Vagina (tissue), 2 donors: ENCODE measurements around the gene SLC25A51. TPM values are rescaled to one million over a fixed set of nuclear protein-coding genes. Genes with fewer than 3 reads are reported as not detected.
A peak's percentile ranks its signal among the peaks of the same experiment; 100 is the strongest.

ENCODE experiments used
- DNase-seq, 2 donors: peaks; one replicate each; pipeline ENCODE4 v3.0.0-alpha.2; 2017; ENCODE audit errors: extremely low spot score in 2 of 2
- H3K27ac ChIP-seq: fragments of 200-600 bp; sonication (generic); one replicate; pipeline ENCODE4 v1.5.1; 2019
- H3K27me3 ChIP-seq: fragments of 200-600 bp; sonication (generic); one replicate; pipeline ENCODE4 v1.5.1; 2019
- H3K36me3 ChIP-seq, 2 donors: fragments of 200-600 bp; sonication (generic); one replicate each; pipeline ENCODE4 v1.5.1; 2017 to 2019
- H3K4me1 ChIP-seq: fragments of 200-600 bp; sonication (generic); one replicate; pipeline ENCODE4 v1.5.1; 2019
- H3K4me3 ChIP-seq, 2 donors: fragments of 200-600 bp; sonication (generic); 1 replicate in 1 of 2; 2 replicates in 1 of 2; pipeline ENCODE4 v1.5.1; 2016 to 2019
- H3K9me3 ChIP-seq: fragments of 200-600 bp; sonication (generic); one replicate; pipeline ENCODE4 v1.5.1; 2019
- POLR2A ChIP-seq, 2 donors: fragments of 450-650 bp; IDR thresholded peaks; one replicate each; pipeline ENCODE4 v1.6.1; 2017; ENCODE audit warnings: antibody characterized with exemption in 2 of 2, mild to moderate bottlenecking in 2 of 2, moderate library complexity in 2 of 2
- POLR2AphosphoS5 ChIP-seq, 2 donors: sonication (generic); formaldehyde crosslinking; IDR thresholded peaks; one replicate each; pipeline ENCODE4 v1.9.0; 2017; ENCODE audit warnings: antibody characterized with exemption in 2 of 2, mild to moderate bottlenecking in 2 of 2, low read depth in 1 of 2; ENCODE audit not compliant: insufficient read depth in 1 of 2
- intact Hi-C: fragments of 100-400 bp; cut with DNase I; formaldehyde crosslinking; loops from one replicate; pipeline ENCODE4 v1.15.1; 2023
- total RNA-seq: library from RNA; depleted of rRNA; stranded (reverse); fragments of >200 nt; gene quantifications from one replicate; pipeline ENCODE4 v1.2.3, GENCODE V29; 2016
- TF ChIP-seq, protein P1 (sequence below), 3 experiments: fragments of 450-650 bp in 2 of 3; fragments of 200-600 bp in 1 of 3; sonication (generic) in 1 of 3; IDR thresholded peaks; one replicate each; pipeline ENCODE4 v1.5.1; 2017 to 2019; ENCODE audit warnings: antibody characterized with exemption in 3 of 3, mild to moderate bottlenecking in 2 of 3, moderate library complexity in 2 of 3

SLC25A51 gene, protein sequence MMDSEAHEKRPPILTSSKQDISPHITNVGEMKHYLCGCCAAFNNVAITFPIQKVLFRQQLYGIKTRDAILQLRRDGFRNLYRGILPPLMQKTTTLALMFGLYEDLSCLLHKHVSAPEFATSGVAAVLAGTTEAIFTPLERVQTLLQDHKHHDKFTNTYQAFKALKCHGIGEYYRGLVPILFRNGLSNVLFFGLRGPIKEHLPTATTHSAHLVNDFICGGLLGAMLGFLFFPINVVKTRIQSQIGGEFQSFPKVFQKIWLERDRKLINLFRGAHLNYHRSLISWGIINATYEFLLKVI
- total RNA-seq = 26.0 TPM

DNA sequence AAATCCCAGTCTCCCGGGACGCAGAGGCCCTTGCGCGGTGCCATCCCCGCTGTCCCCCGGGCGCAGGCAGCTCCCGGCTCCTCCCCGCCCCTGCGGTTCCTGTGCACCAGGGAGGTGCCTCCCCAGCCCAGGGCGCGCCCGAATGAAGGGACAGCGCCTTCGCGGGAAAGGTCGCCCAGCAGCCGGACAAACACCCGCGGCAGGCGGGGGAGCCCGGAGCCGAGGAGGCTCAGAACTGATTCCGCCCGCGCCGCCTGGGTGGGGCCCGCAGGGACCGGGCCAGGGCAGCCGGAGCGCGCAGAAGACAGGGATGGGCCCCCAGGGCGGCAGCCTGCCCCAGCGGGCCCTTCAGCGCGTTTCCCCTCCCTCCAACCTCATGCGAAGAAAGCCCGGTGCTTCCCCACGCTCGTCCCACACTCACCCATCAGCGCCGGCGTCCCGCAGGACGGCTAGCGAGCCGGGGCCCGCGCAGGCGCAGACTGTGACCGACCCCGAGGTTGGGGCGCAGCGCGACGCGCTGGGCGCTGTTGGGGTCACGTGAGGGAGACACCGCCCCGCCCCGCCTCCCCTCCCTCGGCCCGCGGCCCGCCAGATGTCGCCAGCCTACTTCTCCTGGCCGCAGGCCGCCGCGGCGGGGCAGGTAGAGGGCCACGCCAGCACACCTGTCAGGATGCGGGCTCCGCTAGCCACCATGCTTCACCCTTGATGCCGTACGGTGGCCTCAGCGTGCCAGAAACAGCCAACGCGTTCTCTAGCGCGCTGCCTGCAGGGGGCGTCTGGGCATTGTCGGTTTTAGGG is at the start of gene SLC25A51:
TSS of gene SLC25A51 (minus strand) at position 481 of the 798 bp plus-strand sequence. CDS start 15,577 bp downstream, outside the sequence.
- peak in 1 of 2 donors; percentile 94 for DNase-seq
- Histone ChIP-seq H3K4me3 (peak within 1 kb of the TSS; percentile 90 to 94), H3K36me3 (peaks cover 0 to 8% of the 10 kb centered on the region in 2 donors), H3K4me1 (peaks cover 30% of the 10 kb centered on the region), H3K27ac (peak within 1 kb of the TSS; percentile 73), H3K9me3 (no peaks in the 10 kb centered on the region), H3K27me3 (no peaks in the 10 kb centered on the region)
- intact Hi-C loops = loop anchor here (10.0 kb wide), 2 partner anchors 119 to 511 kb away; partner anchors contain the start of gene EXOSC3
- TF ChIP-seq, protein P1, sequence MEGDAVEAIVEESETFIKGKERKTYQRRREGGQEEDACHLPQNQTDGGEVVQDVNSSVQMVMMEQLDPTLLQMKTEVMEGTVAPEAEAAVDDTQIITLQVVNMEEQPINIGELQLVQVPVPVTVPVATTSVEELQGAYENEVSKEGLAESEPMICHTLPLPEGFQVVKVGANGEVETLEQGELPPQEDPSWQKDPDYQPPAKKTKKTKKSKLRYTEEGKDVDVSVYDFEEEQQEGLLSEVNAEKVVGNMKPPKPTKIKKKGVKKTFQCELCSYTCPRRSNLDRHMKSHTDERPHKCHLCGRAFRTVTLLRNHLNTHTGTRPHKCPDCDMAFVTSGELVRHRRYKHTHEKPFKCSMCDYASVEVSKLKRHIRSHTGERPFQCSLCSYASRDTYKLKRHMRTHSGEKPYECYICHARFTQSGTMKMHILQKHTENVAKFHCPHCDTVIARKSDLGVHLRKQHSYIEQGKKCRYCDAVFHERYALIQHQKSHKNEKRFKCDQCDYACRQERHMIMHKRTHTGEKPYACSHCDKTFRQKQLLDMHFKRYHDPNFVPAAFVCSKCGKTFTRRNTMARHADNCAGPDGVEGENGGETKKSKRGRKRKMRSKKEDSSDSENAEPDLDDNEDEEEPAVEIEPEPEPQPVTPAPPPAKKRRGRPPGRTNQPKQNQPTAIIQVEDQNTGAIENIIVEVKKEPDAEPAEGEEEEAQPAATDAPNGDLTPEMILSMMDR (IDR thresholded peaks at IDR 0.05) = peak; percentile 61 to 97 (median 96)
- peak; percentile 62 to 83 for TF ChIP-seq POLR2AphosphoS5 (IDR thresholded peaks at IDR 0.05; ENCODE audit: insufficient read depth in 1 of 2, low read depth in 1 of 2)
- TF ChIP-seq POLR2A (IDR thresholded peaks at IDR 0.05) = no peak

DNA sequence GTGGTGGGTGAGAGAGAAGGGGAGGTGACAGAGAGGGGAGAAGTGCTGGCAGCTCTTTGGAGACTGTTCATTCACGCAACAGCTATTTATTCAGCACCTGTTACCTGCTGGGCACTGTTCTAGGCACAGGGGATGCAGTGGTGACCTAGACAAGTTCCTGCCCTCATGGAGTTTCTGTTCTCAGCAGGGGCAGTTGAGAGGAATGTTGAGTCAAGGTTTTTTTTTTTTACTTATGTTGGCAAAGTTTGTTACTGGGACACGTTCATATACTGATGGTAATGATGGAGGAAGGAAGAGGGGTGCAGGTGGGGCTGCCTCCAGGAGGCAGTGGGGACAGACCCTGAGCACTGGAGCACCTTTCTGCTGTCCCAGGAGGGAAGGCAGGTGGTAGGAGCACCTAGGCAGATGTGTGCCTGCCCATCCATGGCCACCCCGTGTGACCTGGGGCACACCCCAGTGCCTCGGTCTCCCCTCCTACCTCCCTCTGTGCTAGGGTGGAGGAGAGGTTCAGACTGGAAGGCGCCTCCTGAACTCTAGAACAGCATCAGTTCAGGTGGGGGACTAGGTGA is 49.4 kb upstream of the SLC25A51 start:
- Histone ChIP-seq H3K4me3 (no peak overlapping the region), H3K9me3 (no peaks in the 10 kb centered on the region), H3K4me1 (peaks cover 16% of the 10 kb centered on the region), H3K27ac (peak overlapping the region; percentile 26), H3K36me3 (no peaks in the 10 kb centered on the region), H3K27me3 (no peaks in the 10 kb centered on the region)
- intact Hi-C loops = no loop called here
- no peak for DNase-seq
- TF ChIP-seq POLR2A (IDR thresholded peaks at IDR 0.05) = no peak
- TF ChIP-seq, protein P1 (IDR thresholded peaks at IDR 0.05) = no peak
- TF ChIP-seq POLR2AphosphoS5 (IDR thresholded peaks at IDR 0.05; ENCODE audit: insufficient read depth in 1 of 2, low read depth in 1 of 2) = no peak

DNA sequence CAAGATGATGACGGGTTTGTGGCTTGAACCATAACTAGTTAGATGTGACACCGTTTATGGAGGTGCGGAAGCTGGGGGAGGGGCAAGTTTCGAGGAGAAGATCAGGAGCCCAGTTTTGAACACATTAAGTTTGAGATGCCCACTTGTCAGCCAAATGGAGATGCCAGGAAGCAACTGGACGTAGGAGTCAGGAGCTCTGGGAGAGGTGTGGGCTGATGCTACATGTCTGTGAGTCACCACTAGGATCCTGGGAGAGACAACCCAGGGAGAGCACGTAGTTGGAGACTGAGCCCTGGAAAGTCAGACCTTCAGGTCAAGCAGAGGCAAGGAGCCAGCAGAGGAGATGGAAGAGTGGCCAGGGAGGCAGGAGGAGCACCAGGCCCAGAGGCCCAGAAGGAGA is 48.8 kb upstream of the SLC25A51 start:
- intact Hi-C loops = no loop called here
- Histone ChIP-seq H3K27me3 (no peaks in the 10 kb centered on the region), H3K4me1 (peaks cover 22% of the 10 kb centered on the region), H3K27ac (no peak overlapping the region), H3K36me3 (no peaks in the 10 kb centered on the region), H3K9me3 (no peaks in the 10 kb centered on the region), H3K4me3 (no peak overlapping the region)
- no peak for TF ChIP-seq POLR2A (IDR thresholded peaks at IDR 0.05)
- TF ChIP-seq POLR2AphosphoS5 (IDR thresholded peaks at IDR 0.05; ENCODE audit: insufficient read depth in 1 of 2, low read depth in 1 of 2) = no peak
- TF ChIP-seq, protein P1 (IDR thresholded peaks at IDR 0.05) = no peak
- DNase-seq = no peak

DNA sequence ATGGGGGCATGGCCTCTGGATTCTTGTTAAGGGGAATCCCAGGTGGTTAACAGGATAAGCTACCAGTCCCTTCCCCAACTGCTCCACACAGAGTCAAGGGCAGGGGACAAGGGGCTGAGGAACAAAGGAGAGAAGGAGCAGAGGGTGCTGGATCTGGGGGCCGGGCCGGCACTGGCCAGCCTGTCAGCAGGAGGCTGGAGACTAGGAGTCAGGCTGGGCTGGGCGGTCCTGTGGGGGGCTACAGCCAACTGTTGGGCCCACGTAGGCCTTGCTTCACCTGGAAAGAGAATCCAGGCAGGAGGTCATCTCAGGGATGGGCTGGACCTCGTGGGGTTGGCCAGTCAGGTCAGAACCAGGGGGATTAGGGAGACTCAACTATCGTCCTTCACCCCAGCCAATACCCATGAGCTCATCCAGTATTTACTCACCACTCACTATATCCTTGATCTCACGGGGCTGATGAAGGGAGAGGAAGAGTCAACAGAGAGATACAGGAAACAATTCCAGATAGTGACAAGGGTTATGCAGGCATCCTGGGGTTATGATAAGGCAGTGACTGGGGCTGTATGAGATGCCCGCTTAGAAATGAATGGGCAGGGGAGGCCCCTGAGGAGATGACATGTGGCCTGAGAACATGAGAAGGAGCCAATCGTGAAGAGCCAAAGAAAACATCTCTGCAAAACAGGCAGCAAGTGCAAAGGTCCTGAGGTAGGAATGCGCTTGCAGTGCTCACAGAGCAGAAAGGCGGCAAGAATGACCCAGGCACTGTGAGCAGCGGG is 47.9 kb upstream of the SLC25A51 start:
- DNase-seq = no peak
- no peak for TF ChIP-seq POLR2AphosphoS5 (IDR thresholded peaks at IDR 0.05; ENCODE audit: insufficient read depth in 1 of 2, low read depth in 1 of 2)
- TF ChIP-seq, protein P1 (IDR thresholded peaks at IDR 0.05) = no peak
- no peak for TF ChIP-seq POLR2A (IDR thresholded peaks at IDR 0.05)
- H3K27me3 ChIP-seq = no peaks in the 10 kb centered on the region
- H3K9me3 ChIP-seq = no peaks in the 10 kb centered on the region
- H3K4me3 ChIP-seq = no peak overlapping the region
- no peak overlapping the region for H3K27ac ChIP-seq
- intact Hi-C loops = no loop called here
- H3K4me1 ChIP-seq = peaks cover 24% of the 10 kb centered on the region
- H3K36me3 ChIP-seq = no peaks in the 10 kb centered on the region
